CD4-positive, alpha-beta T cell treated with Interleukin-1 beta for 1 hour (primary cell): ENCODE measurements around the gene SEL1L3.
A peak's percentile ranks its signal among the peaks of the same experiment; 100 is the strongest.

Experiments
- DNase-seq, 2 donors: peaks; one replicate each; pipeline ENCODE4 v3.0.0-alpha.2; 2020 to 2022

Gene SEL1L3

DNA sequence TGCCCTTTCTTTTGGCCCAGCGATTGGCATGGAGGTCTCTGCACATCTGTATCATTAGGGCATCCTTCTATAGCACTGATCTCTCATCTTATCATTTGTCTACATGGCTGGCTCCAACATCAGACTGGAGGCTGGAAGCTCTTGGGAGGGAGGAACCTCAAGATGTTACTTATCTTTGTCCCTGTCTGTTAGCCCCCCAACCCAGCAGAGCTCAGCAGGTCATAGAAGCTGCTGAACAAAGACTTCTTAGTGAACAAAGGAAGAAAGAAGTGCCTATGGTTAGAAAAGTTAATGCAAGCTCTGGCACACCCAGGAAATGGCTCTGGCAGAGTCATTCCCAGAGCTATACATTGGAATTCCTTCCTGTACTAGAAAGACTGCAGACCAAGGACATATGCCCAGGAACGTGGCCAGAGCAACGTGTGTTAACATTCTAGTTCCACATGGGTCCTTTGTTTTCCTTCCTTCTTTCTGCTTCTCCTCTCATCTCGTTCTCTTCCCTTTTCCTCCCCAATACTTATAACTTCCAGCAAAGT, 74.0 kb downstream of the SEL1L3 start:
- no peak for DNase-seq

DNA sequence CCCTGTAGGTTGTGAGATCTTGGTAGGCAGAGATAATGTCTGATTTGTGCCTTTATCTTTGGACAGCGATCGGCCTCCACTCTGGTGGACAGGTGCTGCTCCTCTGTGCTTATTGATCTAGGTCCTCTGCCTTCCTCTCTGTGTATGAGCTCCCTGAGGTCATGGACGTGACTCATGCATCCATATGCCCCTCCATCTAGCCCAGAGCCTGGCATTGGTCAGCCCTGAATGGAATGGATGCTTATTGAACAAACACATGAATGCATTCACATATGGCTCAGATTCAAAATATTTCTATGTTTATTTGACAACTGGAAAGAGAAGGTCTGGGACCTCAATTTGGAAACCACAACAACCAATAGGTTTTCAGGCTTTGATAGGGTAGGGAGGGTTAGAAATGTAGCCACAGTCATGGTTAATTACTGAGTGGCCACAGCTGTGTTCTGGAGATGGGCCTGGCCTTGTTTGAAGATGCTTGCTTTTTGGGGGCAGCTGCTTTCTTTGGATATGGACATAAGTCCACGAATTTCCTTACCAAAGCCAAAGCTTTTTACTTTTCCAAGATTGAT, 76.2 kb downstream of the SEL1L3 start:
- DNase-seq, result no peak

DNA sequence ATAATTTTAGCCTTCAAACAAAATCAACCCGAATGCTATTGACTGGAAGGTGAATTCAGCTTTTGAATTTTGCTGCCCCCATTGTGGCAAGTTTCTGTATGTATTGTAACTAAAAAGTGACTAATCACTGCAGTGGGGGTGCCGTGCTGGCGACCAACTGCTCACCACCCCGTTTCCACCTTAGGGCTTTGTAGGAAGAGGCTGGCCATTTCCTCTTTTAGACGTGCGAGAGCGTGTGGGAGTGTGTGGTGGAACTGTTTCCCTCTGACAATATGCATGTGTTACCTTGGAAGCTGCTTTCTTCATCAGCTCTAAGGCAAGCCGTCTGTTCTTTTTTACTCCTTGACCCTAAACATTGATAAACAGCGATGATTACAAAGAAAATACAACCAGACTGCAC, 78.8 kb downstream of the SEL1L3 start:
- no peak for DNase-seq

DNA sequence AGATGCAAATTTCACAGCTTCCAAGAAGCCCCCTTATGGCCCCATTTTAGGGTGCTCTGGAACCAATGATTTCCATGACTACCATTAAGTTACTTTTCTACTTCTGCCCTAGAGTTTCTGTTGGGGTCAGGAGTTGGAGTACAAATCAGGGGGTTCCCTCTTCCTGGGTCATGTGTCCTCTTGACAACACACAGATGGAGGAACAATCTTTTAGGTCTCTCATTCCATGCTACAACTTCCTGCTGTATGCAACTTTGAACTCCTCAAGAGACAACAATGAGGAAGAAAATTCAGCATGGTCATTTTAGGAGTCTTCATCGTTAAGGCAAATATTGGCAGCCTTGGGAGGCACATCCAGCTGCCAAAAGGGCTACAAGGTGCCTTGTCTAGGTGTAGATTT, 79.7 kb downstream of the SEL1L3 start:
- DNase-seq, result no peak

DNA sequence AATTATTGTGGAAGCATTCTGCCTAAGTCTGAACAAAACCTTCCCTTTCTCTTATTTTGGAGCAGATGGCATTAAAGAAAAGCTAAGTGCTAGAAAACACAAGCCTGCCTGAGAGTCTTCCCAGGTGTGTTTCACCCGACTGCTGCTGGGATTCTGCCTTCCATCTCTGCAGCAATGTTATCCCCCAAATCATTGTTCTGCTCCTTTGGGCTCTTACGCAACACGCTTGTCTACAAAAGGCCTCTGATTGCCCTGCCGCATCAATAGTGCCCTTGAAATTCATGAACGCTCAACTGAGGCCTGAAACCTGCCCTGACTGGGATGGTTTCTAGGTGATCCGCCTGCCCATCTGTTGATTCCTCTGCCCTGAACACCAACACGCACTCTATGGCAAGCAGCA, 80.3 kb downstream of the SEL1L3 start:
- DNase-seq, result no peak

DNA sequence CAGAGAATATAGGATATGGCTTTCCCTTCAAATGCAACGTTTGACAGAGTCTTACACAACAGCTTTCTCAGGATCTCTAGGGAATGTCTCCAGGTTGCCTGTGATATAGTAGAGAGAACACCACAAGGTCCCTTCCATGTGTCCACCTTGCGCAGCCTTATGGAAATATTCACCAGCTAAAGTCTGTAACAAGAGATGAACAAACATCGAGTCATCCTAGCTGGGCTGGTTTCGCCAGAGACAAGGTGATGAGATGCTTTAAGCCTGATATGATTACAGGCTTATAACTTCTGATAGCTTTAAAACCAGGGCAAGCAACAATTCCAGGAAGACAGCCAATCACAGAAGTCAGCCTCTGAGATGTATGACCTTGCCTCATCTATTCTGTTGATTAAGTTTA, 83.8 kb downstream of the SEL1L3 start:
- DNase-seq, result no peak

DNA sequence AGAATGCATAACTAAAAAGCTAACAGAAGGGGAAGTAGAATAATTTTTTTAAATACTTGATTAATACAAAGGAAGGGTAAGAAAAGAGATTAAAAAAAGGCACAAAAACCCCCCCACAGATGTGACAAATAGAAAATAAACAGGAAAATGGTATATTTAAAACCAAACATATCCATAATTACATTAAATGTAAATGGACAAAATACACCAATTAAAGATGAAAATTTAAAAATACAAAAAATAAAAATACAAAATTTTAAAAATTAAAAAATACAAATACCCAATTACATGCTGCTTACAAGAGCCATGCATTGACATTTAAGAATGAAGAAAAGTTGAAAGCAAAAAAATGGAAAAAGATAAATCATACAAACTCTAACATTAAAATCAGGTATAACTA, 86.0 kb downstream of the SEL1L3 start:
- no peak for DNase-seq

DNA sequence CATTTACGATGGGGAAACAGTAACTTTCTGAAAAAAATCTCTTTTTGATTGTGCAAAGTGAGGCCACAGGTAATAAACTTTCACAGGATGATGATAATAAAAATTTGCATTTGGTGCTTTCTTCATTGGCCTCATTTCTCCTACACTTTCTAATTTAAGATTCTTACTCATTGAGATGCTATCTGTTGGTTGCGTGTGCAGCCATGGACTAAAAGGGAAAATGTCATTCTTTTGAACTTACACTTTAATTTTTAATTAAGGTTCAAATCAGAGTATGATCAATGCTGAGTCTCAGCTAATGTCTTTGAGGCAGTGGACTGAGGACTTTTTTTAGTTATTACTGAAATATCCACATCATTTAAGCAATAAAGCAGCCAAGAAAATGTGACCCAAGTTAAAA, 87.6 kb downstream of the SEL1L3 start:
- no peak for DNase-seq

DNA sequence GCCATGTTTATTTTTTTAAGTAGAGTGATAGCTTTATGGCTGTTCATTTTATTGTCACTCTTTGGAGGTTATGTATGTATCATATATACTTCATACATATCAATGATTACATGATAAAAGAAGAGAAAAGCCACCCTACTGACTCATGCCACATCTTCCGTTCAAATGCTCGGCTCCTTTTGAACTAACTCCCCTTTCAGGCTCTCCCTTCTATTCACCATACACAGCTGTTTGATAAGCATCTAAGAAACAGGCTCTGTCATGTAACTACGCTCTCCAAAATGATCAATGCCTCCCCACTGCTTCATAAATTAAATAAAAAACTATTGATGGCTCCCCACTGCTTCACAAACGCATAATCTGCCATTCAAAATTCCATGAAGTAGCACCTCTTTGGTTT, 89.4 kb downstream of the SEL1L3 start:
- DNase-seq, result no peak

DNA sequence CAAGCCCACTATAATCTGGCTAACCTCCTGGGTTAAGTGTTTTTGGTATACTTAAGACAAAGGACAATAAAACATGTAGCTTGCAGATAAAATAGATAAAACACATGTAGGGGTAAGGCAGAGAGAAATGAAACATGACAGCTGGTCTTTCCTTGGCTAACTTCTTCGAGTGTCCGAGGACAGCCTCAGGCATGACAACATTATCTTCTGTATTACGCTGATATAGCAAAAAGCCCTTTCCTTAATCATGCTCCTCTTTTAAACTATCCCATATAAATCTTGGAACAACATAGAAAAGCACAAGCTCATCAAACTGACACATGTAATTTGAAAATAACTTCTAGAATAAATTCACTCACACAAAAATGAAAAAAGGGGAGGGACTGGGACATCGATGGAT, 91.1 kb downstream of the SEL1L3 start:
- DNase-seq, result no peak

DNA sequence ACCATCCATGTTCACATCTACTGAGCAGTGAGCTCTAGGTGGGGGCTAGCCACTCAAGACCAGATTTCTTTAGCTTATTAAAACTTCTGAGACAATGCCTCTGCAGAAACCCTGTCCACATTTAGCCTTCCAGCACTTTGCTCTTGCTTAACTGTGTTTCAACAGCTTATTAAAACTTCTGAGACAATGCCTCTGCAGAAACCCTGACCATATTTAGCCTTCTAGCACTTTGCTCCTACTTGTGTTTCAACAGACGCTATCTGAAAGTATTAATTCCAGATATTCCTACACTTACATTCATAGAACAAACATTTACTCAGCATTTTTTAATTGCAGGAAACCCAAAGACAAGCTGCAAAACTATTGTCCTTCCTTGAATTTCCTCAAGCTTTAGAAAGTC, 91.9 kb downstream of the SEL1L3 start:
- no peak for DNase-seq

DNA sequence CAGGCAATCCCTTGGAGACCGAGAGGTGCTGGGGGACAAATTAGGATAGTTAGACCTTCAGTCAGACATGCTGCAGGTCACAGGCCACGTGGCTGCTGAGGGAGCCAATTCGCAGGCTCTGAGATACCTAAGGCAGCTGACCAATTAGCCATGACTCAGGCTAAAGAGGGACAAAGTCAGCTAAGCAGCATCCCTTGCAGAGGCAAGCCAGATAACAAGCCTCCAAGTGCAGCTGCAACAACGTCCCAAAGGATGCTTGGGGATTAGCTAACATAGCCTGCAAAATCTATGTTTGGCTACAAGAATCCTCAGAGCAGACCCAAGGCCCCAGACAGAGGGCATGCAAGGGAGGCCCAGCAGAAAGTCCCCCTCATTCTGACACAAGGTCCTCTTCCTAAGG, 93.5 kb downstream of the SEL1L3 start:
- no peak for DNase-seq

DNA sequence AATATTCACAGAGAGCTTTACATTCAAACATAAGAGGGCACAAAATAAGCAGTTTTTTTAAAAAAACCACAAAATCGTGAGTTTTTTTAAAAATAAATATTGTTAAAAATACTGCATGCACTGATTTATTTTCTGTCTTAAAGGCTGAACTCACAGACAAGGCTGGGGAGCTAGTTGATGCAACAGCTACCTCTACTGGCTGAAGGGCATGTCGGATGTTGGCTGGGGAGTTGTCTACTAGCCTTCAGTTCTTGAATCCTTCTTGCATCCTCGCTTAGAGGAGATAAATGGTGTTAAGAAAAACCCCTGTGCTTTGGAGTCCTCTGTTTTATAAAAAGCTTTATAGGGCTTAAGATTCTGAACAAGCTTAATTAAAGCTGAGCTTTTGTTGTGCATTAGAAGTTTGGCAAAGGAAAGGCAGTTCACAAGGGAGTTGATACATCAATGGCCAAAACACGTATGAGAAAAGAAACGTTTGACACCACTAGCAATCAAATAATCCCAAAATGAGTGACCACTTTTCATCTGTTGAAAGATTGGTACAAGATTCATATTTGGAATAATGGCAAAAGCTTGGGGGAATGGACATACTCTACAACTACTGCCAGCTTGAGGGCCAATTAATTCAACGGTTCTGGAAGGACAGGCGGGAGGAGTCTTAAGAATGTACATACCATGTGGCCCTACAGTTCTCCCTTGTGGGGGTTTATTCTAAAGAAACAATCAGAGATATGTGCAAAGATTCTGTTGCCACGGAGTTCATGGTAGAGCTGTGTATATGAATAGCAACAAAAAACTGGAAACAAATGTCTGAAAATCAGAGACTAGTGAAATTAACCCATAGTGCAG, 94.7 kb downstream of the SEL1L3 start:
- peak in 1 of 2 donors; percentile 28 for DNase-seq

DNA sequence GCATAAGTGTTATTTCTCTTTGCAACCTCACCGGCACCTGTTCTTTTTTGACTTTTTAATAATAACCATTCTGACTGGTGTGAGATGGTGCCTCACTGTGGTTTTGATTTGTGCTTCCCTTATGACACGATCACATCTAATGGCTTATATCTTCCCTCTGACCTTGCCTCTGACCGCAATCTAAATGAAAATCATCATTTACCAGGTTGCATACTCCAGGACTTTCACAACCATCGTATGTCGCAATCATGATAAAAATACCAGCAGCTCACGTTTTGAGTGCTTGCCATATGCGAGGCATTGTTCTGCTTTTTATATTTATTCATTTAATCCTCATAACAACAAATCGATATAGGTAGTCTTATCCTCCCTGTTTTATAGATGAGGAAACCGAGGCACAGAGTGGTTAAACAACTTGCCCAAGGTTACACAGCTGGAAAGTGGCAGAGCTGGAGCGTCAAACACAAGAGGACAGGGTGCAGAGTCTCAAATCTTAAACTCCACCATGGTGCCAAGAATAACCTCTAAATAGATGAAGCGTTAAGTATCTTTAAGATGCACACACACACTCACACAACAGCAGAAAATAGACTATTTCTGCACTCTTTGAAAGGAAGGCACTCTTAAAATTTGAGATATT, 102.2 kb downstream of the SEL1L3 start:
- DNase-seq, result no peak

DNA sequence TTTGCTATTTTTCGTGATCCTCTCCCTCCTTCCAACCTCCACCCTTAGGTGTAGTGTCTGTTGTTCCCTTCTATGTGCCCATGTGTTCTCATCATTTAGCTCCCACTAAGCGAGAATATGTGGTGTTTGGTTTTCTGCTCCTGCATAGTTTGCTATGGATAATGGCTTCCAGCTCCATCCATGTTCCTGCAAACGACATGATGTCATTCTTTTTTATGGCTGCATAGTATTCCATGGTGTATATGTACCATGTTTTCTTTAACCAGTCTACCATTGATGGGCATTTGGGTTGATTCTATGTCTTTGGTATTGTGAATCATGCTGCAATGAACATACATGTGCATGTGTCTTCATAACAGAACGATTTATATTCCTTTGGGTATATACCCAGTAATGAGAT, 102.7 kb downstream of the SEL1L3 start:
- DNase-seq, result no peak

DNA sequence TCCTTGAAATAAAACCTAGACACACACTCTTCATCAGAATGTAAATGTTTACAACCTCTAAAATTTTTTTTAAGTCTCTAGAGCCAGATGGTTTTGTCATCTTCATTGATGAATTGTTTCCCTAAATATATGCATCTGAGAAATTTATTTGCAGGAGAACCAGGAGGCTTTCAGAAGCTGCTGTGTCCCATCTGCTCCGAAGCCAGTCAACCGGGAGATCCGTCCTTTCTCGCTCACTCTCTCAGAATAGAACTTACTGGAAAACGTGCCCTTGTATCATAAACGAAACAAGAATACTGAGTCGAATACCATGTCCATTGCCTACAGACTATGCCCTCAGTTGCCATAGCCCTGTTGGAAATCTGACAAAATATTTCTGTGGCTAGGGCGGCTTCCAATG, 103.7 kb downstream of the SEL1L3 start:
- no peak for DNase-seq

DNA sequence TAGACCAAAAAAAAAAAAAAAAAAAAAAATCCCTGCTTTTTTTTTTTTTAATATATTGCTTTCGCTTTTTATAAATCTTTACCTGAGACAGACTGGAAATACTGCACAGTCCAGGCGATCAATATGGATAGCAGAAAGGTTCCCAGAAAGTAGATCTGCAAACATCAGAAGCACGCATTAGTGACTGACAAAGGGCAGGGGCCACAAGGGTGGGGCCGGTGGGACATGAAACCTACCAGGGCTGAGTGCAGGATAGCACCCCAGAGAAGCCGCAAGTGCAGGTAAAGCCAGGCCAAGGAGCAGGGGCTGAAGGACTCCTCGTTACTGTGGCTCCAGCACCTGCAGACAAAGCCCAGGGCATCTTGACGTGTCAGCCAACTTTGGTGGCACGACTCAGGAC, 105.3 kb downstream of the SEL1L3 start:
- DNase-seq, result no peak

DNA sequence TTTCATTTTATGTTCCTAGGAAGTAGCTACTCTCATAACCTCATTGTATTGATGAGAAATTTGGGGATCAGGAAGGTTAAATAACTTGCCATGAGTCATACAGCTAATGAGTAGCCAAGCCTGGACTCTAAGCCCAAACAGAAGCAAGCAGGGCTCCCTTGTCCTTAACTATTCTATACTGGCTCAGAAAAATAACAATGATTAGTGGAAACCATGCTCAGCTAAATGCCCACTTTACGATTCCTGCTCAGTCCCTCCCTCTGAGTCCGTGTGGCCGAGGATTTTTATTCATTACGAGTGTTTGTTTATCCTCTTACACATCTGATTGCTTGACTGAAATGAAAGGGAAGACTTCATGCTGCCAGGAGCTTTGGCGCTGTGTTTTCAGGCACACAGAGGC, 106.3 kb downstream of the SEL1L3 start:
- DNase-seq, result no peak

DNA sequence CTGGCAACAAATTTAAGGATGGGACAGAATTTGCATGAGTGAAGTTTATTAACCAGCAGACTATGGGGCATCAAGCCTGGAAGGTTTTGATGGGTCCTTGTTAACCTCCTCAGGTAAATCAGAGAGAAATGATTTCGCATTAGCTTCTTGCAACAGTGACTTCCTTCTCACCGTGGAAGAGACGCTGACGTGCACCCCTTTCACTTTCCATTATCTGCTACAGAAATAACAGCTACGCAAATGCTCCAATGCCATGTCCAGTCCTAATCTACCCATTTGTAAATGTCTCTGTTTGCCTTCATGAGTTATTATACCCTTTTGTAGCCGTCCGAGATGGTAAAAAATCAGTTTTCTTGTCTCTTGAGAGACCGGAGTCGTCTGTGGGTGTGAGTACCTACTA, 106.9 kb downstream of the SEL1L3 start:
- no peak for DNase-seq

DNA sequence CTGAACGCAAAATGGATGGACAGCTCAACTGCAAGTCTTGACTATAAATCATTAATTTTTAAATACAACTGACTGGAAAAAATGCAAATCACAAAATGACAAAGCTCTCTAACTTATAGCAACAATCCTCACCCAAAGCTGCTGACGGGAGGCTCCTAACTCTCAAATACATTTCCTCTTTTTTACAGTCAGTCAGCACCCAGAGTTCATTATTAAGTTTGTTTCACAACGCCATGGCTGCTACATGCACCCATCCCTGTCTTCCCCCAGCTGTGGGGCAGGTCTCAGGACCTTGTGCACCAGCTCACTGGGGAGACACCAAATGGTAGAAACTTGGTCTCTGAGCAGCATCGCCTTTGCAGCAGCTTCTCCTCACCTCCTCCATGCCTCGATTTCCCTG, 109.5 kb downstream of the SEL1L3 start:
- no peak for DNase-seq

DNA sequence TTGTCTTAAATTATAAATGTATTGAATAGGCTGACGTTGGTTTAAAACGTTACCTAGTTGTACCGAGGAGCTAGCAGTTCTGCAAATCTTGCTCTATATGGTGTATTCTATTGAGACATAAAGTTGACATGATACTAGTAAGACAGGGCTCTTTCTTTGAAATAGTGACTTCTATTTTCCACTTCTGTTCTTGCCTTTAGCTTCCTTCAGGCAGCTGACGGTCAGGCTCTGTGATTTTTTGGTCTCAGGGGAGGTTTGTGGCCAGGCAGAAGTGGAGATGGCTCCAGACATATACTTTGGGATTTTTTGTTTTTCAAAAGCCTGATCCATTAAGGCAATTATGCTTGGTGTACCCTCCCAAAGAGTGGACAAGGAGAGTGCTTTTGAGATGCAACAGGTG, 111.9 kb downstream of the SEL1L3 start:
- DNase-seq, result no peak

DNA sequence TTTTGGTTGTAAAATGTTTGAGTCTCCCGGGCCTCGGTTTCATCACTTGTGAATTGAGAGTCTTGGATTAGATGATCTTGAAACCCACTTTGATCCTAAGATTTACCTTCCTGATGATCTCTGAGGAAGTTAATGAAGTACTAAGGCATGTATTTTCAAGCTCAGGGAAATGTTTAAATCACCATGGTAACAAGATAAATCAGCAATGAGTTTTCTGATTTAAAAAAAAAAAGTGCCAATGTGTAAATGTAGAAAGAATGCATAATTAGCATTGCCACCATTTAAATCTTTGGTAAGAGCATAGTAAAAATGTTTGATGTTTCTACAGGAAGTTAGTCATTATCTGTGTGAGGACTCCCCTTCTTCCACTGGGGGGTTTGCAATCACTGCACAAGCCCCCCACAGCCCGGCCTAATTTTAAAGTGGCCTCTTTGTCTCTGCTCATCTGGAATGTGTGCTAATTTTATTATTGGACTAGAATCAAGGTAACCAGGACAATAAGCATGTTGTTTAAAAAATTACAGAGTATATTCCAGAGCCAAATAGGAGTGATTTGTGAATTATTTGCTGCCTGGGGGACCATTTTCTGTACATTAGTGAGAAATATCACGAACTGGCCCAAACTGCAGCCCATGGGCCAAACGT, 113.5 kb downstream of the SEL1L3 start:
- DNase-seq, result no peak

DNA sequence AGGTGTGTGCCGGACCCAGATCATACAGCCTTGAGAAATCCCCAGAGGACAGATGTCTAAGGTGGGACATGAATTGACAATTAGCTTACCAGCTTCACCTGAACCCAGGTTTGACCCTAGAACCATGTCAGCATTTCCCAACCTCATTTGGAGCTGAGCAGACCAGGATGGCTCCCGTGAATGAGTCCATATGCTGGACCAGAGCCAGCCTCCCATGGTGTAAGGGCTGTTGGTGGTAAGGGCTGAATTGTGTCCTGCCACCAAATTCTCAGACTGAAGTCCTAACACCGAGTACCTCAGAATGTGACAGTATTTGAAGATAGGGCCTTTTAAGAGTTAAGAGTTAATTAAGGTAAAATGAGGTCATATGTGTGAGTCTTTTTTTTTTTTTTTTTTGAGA, 118.8 kb downstream of the SEL1L3 start:
- no peak for DNase-seq

DNA sequence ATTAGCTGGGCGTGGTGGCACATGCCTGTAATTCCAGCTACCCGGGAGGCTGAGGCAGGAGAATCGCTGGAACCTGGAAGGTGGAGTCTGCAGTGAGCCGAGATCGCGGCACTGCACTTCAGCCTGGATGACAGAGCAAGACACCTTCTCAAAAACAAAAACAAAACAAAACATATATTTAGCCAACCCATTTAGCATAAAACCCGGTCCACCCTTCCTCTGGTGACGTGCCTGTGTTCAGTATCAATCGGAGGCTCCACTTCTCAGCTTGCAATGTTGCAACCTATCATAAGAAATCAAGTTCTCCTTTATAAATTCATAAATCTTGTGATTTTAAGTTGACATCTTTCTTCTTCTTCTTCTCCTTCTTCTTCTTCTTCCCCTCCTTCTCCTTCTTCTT, 133.2 kb downstream of the SEL1L3 start:
- no peak for DNase-seq
